ENCODE data around the gene KIF13A. TPM values are rescaled to one million over a fixed set of nuclear protein-coding genes. Genes with fewer than 3 reads are reported as not detected.
"Not testable (repeated sequence)": the region's sequence is repeated elsewhere in the genome, so short reads cannot be mapped to it uniquely, and the experiment has no call there.

Gene KIF13A
- total and polyA plus RNA-seq, 12 donors, result 17.4 to 91.6 (median 52.3) TPM

- no peaks in the 10 kb centered on the region for H3K36me3 ChIP-seq (replicated peaks in 1 of 2)
- no peaks in the 10 kb centered on the region for H3K27me3 ChIP-seq
- WGBS, 4 donors, result 80 to 84% (median 81%) methylated on average over 7 of the region's 7 CpGs
- peaks cover 12 to 29% of the 10 kb centered on the region in 2 donors for H3K4me1 ChIP-seq (replicated peaks in 1 of 2)
- no peaks in the 10 kb centered on the region for H3K9me3 ChIP-seq (replicated peaks in 1 of 3)
- TF ChIP-seq CTCF (IDR thresholded peaks at IDR 0.05) (no peak), POLR2A (IDR thresholded peaks at IDR 0.05) (no peak)
- H3K27ac ChIP-seq, result no peak overlapping the region
- no peak for DNase-seq
- intact Hi-C loops (cut with DNase I), result no loop called here
- no peak overlapping the region for H3K4me3 ChIP-seq
Measured at GRCh38 chr6:17948725-17949124, 38.7 kb downstream of the KIF13A start.

GRCh38 chr6:17947574-17947973, 39.9 kb downstream of the KIF13A start:
- H3K4me1 ChIP-seq (replicated peaks in 1 of 2), result peaks cover 12 to 29% of the 10 kb centered on the region in 2 donors
- H3K9me3 ChIP-seq (replicated peaks in 1 of 3); intact Hi-C loops (cut with DNase I); H3K4me3 ChIP-seq; H3K27me3 ChIP-seq; H3K27ac ChIP-seq; H3K36me3 ChIP-seq (replicated peaks in 1 of 2); DNase-seq: not testable (repeated sequence)
- WGBS, 4 donors, result 96 to 98% (median 96%) methylated on average over 7 of the region's 7 CpGs

GRCh38 chr6:17945575-17945974, 41.9 kb downstream of the KIF13A start:
- Histone ChIP-seq H3K9me3 (replicated peaks in 1 of 3) (no peaks in the 10 kb centered on the region), H3K36me3 (replicated peaks in 1 of 2) (no peaks in the 10 kb centered on the region), H3K27ac (no peak overlapping the region), H3K4me1 (replicated peaks in 1 of 2) (peaks cover 12 to 29% of the 10 kb centered on the region in 2 donors), H3K4me3 (no peak overlapping the region), H3K27me3 (no peaks in the 10 kb centered on the region)
- no peak for DNase-seq
- intact Hi-C loops (cut with DNase I), result no loop called here
- TF ChIP-seq CTCF (IDR thresholded peaks at IDR 0.05) (no peak), POLR2A (IDR thresholded peaks at IDR 0.05) (no peak)
- WGBS, 4 donors, result 65 to 68% (median 67%) methylated on average over 2 of the region's 2 CpGs

GRCh38 chr6:17945111-17945510, 42.3 kb downstream of the KIF13A start:
- no peaks in the 10 kb centered on the region for H3K36me3 ChIP-seq (replicated peaks in 1 of 2)
- no peaks in the 10 kb centered on the region for H3K9me3 ChIP-seq (replicated peaks in 1 of 3)
- DNase-seq, result no peak
- intact Hi-C loops (cut with DNase I), result no loop called here
- H3K27ac ChIP-seq, result no peak overlapping the region
- 37 to 52% (median 46%) methylated on average over 2 of the region's 2 CpGs for WGBS, 4 donors
- no peak overlapping the region for H3K4me3 ChIP-seq
- H3K4me1 ChIP-seq (replicated peaks in 1 of 2), result peaks cover 12 to 25% of the 10 kb centered on the region in 2 donors
- no peak for TF ChIP-seq POLR2A (IDR thresholded peaks at IDR 0.05)
- TF ChIP-seq CTCF (IDR thresholded peaks at IDR 0.05), result no peak
- no peaks in the 10 kb centered on the region for H3K27me3 ChIP-seq

GRCh38 chr6:17941318-17941717, 46.1 kb downstream of the KIF13A start:
- Histone ChIP-seq H3K9me3 (replicated peaks in 1 of 3) (no peaks in the 10 kb centered on the region), H3K4me1 (replicated peaks in 1 of 2) (peaks cover 12 to 20% of the 10 kb centered on the region in 2 donors), H3K4me3 (no peak overlapping the region), H3K27me3 (no peaks in the 10 kb centered on the region), H3K36me3 (replicated peaks in 1 of 2) (no peaks in the 10 kb centered on the region), H3K27ac (no peak overlapping the region)
- no peak for TF ChIP-seq POLR2A (IDR thresholded peaks at IDR 0.05)
- no peak for TF ChIP-seq CTCF (IDR thresholded peaks at IDR 0.05)
- intact Hi-C loops (cut with DNase I), result no loop called here
- no peak for DNase-seq
- WGBS, 4 donors, result 92 to 98% (median 94%) methylated on average over 4 of the region's 4 CpGs
